Heart right ventricle (tissue), 16 donors: ENCODE data around the gene S100A4. TPM values are rescaled to one million over a fixed set of nuclear protein-coding genes. Genes with fewer than 3 reads are reported as not detected.
A peak's percentile ranks its signal among the peaks of the same experiment; 100 is the strongest.

Experiments used
- ATAC-seq, 8 donors: fragments of 200-7000 bp; cut with Tn5 transposase; one replicate each; pipeline ENCODE4 v1.9.1; 2020; ENCODE audit warnings: mild to moderate bottlenecking in 8 of 8, moderate library complexity in 8 of 8, moderate number of reproducible peaks in 1 of 8
- DNase-seq, 2 donors: peaks; one replicate each; pipeline ENCODE4 v3.0.0-alpha.2; 2020
- H3K27ac ChIP-seq, 10 donors: fragments of 200-600 bp; sonication (generic) in 2 of 10; one replicate each; pipeline versions ENCODE4 v1.5.0 to v1.8.0; 2020 to 2022; ENCODE audit warnings: mild to moderate bottlenecking in 3 of 10
- H3K27me3 ChIP-seq, 7 donors: fragments of 200-600 bp; one replicate each; pipeline ENCODE4 v1.8.0; 2021 to 2022; ENCODE audit warnings: mild to moderate bottlenecking in 2 of 7
- H3K36me3 ChIP-seq, 9 donors: fragments of 200-600 bp; sonication (generic) in 1 of 9; one replicate each; pipeline versions ENCODE4 v1.5.0 to v1.8.0; 2020 to 2022; ENCODE audit warnings: mild to moderate bottlenecking in 2 of 9
- H3K4me1 ChIP-seq, 9 donors: fragments of 200-600 bp; sonication (generic) in 1 of 9; one replicate each; pipeline versions ENCODE4 v1.5.0 to v1.8.0; 2020 to 2022; ENCODE audit warnings: mild to moderate bottlenecking in 4 of 9
- H3K4me3 ChIP-seq, 10 donors: fragments of 200-600 bp; sonication (generic) in 2 of 10; one replicate each; pipeline versions ENCODE4 v1.5.0 to v1.8.0; 2020 to 2022; ENCODE audit warnings: mild to moderate bottlenecking in 7 of 10, moderate library complexity in 2 of 10
- H3K9me3 ChIP-seq, 11 donors: fragments of 200-600 bp in 10 of 11; sonication (generic) in 2 of 11; one replicate each; pipeline versions ENCODE4 v1.5.0 to v1.8.0; 2013 to 2022; ENCODE audit warnings: mild to moderate bottlenecking in 2 of 11, control low read depth in 1 of 11, moderate library complexity in 1 of 11
- CTCF ChIP-seq, 9 donors: fragments of 200-600 bp; sonication (generic) in 2 of 9; IDR thresholded peaks; one replicate each; pipeline versions ENCODE4 v1.5.0 to v1.8.0; 2021 to 2022; ENCODE audit warnings: antibody characterized with exemption in 9 of 9, mild to moderate bottlenecking in 5 of 9, moderate library complexity in 1 of 9
- WGBS, 2 donors: extraction: QIAGEN DNeasy Blood & Tissue Kit; methylation state at CpG; one replicate each; pipeline ENCODE4 v1.1.7; 2013; ENCODE audit warnings: inconsistent platforms in 1 of 2; 5-methylcytosine and 5-hydroxymethylcytosine counted together
- intact Hi-C, 10 donors: fragments of 100-400 bp; cut with DNase I; formaldehyde crosslinking; loops; one replicate each; pipeline versions ENCODE4 v1.11.1 to v1.14.2; 2022
- polyA plus RNA-seq, 2 donors: library from polyadenylated mRNA; stranded (reverse); fragments of 200-250 nt; gene quantifications; one replicate each; pipeline ENCODE4 v1.2.3, GENCODE V29; 2013
- total RNA-seq, 10 donors: library from RNA; stranded (reverse); fragmentation: NEBNext Ultra II Directional in 3 of 10; extraction: Animal tissue kit (Norgen Biotek cat#: 25700) in 3 of 10; gene quantifications; one replicate each; pipeline versions ENCODE4 v1.2.1 to v1.2.4, GENCODE V29; 2021 to 2023
- donor health status: Arrhythmogenic right ventricular cardiomyopathy.
- donor health status: ischemic (EF 13 %, LVEDD 7.1; RV severe dilation, severe dysfunction).
- donor health status: healthy with polysubstance abuse.
- donor health status: DM: no; HTN: yes; CAD: no.
- donor health status: DM: no; HTN: no; CAD: no.
- donor health status: ischemic (EF 25% LVEDD 6.9; RV normal size, moderate dysfunction).
- donor health status: ischemic (EF 25% LVEDD 5.7; RV mildly dilated, moderate dysfunction).
- donor health status: healthy.
- donor health status: DM: yes; HTN: yes; CAD: no.
- donor health status: Ischemic cardiomyopathy.
- donor health status: ischemic (EF 35%, LVEDD 5.7; RV mildly dilated, moderate dysfunction).
- donor health status: nonischemic (EF 11% LVEDD 7.7; RV severe dilation, severe dysfunction).
- donor health status: DM: yes; HTN: yes; CAD: no.
- donor health status: PGD.
- donor health status: ischemic (EF 29% LVEDD 5.4; RV normal size, mild dysfunction).
- donor health status: nonischemic (EF 23%, LVEDD 6.1; RV moderate dilation, normal function).

The S100A4 gene
- total and polyA plus RNA-seq, 12 donors, result 29.4 to 755 (median 78.3) TPM

GRCh38 chr1:153539395-153540093 lies 6.1 kb downstream of the S100A4 start:
- ATAC-seq (no peak), DNase-seq (no peak)
- Histone ChIP-seq H3K4me1 (peaks cover 0 to 82% (median 24%) of the 10 kb centered on the region in 9 donors), H3K36me3 (peaks cover 0 to 14% (median 0%) of the 10 kb centered on the region in 9 donors), H3K27me3 (no peaks in the 10 kb centered on the region), H3K4me3 (no peak overlapping the region), H3K27ac (peak overlapping the region in 1 of 10 donors; percentile 84), H3K9me3 (no peaks in the 10 kb centered on the region)
- intact Hi-C loops, result loop anchor here in 1 of 10 donors (10.0 kb wide), 1 partner anchor 75 kb away; the partner anchor contains the start of genes S100A14 and S100A16
- WGBS, 2 donors, result 87 to 92% methylated on average over 4 of the region's 4 CpGs
- no peak for TF ChIP-seq CTCF (IDR thresholded peaks at IDR 0.05)

GRCh38 chr1:153538315-153538821 lies 7.2 kb downstream of the S100A4 start:
- no peak for ATAC-seq
- peaks cover 0 to 11% (median 0%) of the 10 kb centered on the region in 9 donors for H3K36me3 ChIP-seq
- H3K27me3 ChIP-seq, result no peaks in the 10 kb centered on the region
- H3K9me3 ChIP-seq, result no peaks in the 10 kb centered on the region
- H3K4me1 ChIP-seq, result peaks cover 0 to 82% (median 27%) of the 10 kb centered on the region in 9 donors
- intact Hi-C loops, result loop anchor here in 1 of 10 donors (10.0 kb wide), 1 partner anchor 76 kb away; the partner anchor contains the start of genes S100A14 and S100A16
- no peak overlapping the region for H3K4me3 ChIP-seq
- no peak for DNase-seq
- TF ChIP-seq CTCF (IDR thresholded peaks at IDR 0.05), result no peak
- peak overlapping the region in 2 of 10 donors; percentile 6 to 24 for H3K27ac ChIP-seq
- 68 to 80% methylated on average over 6 of the region's 6 CpGs for WGBS, 2 donors

- no peaks in the 10 kb centered on the region for H3K9me3 ChIP-seq
- intact Hi-C loops, result loop anchor here in 1 of 10 donors (10.0 kb wide), 1 partner anchor 77 kb away; the partner anchor contains the start of genes S100A14 and S100A16
- TF ChIP-seq CTCF (IDR thresholded peaks at IDR 0.05), result no peak
- DNase-seq (no peak), ATAC-seq (no peak)
- no peaks in the 10 kb centered on the region for H3K27me3 ChIP-seq
- H3K4me3 ChIP-seq, result no peak overlapping the region
- 95 to 98% methylated on average over 6 of the region's 6 CpGs for WGBS, 2 donors
- peak overlapping the region in 2 of 10 donors; percentile 6 to 96 for H3K27ac ChIP-seq
- H3K4me1 ChIP-seq, result peaks cover 3 to 82% (median 31%) of the 10 kb centered on the region in 9 donors
- H3K36me3 ChIP-seq, result peaks cover 0 to 9% (median 0%) of the 10 kb centered on the region in 9 donors
These were observed 8.3 kb downstream of the S100A4 start for GRCh38 chr1:153537376-153537730.

GRCh38 chr1:153536671-153537375 lies 8.8 kb downstream of the S100A4 start:
- WGBS, 2 donors, result 88 to 90% methylated on average over 9 of the region's 9 CpGs
- no peak for TF ChIP-seq CTCF (IDR thresholded peaks at IDR 0.05)
- intact Hi-C loops, result loop anchor here in 1 of 10 donors (10.0 kb wide), 1 partner anchor 78 kb away; the partner anchor contains the start of genes S100A14 and S100A16
- DNase-seq (no peak), ATAC-seq (no peak)
- Histone ChIP-seq H3K27ac (peak overlapping the region in 9 of 10 donors; percentile 93 to 99 (median 98)), H3K27me3 (no peaks in the 10 kb centered on the region), H3K4me3 (peak overlapping the region in 9 of 10 donors; percentile 62 to 93 (median 79)), H3K9me3 (no peaks in the 10 kb centered on the region), H3K36me3 (peaks cover 0 to 9% (median 0%) of the 10 kb centered on the region in 9 donors), H3K4me1 (peaks cover 3 to 82% (median 35%) of the 10 kb centered on the region in 9 donors)
